Spleen (tissue), 7 donors: ENCODE measurements around the gene CDH15.

ENCODE experiments used
- CTCF ChIP-seq, 11 experiments: fragments of 200-600 bp in 7 of 11; fragments of 450-650 bp in 4 of 11; sonication (generic) in 4 of 11; IDR thresholded peaks in 8 of 11; conservative IDR thresholded peaks in 3 of 11; 1 replicate in 7 of 11; 2 replicates in 4 of 11; pipeline versions ENCODE4 v1.4.0 to v1.8.0; 2016 to 2021; ENCODE audit warnings: antibody characterized with exemption in 11 of 11, inconsistent platforms in 4 of 11, mild to moderate bottlenecking in 1 of 11
- POLR2A ChIP-seq, 3 donors: fragments of 450-650 bp; IDR thresholded peaks; one replicate each; pipeline ENCODE4 v1.5.1; 2017; ENCODE audit warnings: antibody characterized with exemption in 3 of 3, mild to moderate bottlenecking in 1 of 3
- donor health status: DM: no; HTN: no; CAD: no; lungs with moderate emphysema.
- donor health status: DM: no; HTN: no; CAD: no.
- donor health status: DM: no; HTN: no; CAD: no.

GRCh38 chr16:89241187-89242007 lies 69.8 kb downstream of the CDH15 start:
- peak; percentile 39 to 69 (median 48) for TF ChIP-seq POLR2A (IDR thresholded peaks at IDR 0.05)
- TF ChIP-seq CTCF (IDR thresholded peaks at IDR 0.05 in 8 of 11, conservative IDR thresholded peaks at IDR 0.05 in 3 of 11), result no peak
